Immature natural killer cell (primary cell): ENCODE measurements around the gene LGI4. TPM values are rescaled to one million over a fixed set of nuclear protein-coding genes. Genes with fewer than 3 reads are reported as not detected.

Source experiments
- DNase-seq, 3 donors: peaks; one replicate each; pipeline ENCODE4 v3.0.0; 2022; ENCODE audit warnings: mixed read lengths in 1 of 3
- H3K27ac Mint-ChIP-seq, 6 donors: one replicate each; pipeline ENCODE4 v1.8.0; 2020; ENCODE audit warnings: mixed read lengths in 6 of 6, mild to moderate bottlenecking in 5 of 6, inconsistent platforms in 4 of 6, moderate library complexity in 3 of 6
- H3K27me3 Mint-ChIP-seq, 3 donors: one replicate each; pipeline ENCODE4 v1.8.0; 2020 to 2021; ENCODE audit warnings: low read depth in 3 of 3, mild to moderate bottlenecking in 3 of 3, mixed read lengths in 3 of 3, moderate library complexity in 3 of 3, inconsistent platforms in 1 of 3
- H3K36me3 Mint-ChIP-seq, 3 donors: one replicate each; pipeline ENCODE4 v1.8.0; 2020; ENCODE audit warnings: mixed read lengths in 3 of 3, inconsistent platforms in 2 of 3, mild to moderate bottlenecking in 2 of 3
- H3K4me1 Mint-ChIP-seq, 2 donors: one replicate each; pipeline ENCODE4 v1.8.0; 2020; ENCODE audit warnings: inconsistent platforms in 2 of 2, mild to moderate bottlenecking in 2 of 2, mixed read lengths in 2 of 2, moderate library complexity in 1 of 2
- H3K4me3 Mint-ChIP-seq, 5 donors: one replicate each; pipeline ENCODE4 v1.8.0; 2020; ENCODE audit warnings: mild to moderate bottlenecking in 5 of 5, mixed read lengths in 5 of 5, inconsistent platforms in 3 of 5, moderate library complexity in 3 of 5
- H3K9me3 Mint-ChIP-seq, 6 donors: one replicate each; pipeline ENCODE4 v1.8.0; 2020; ENCODE audit warnings: mild to moderate bottlenecking in 6 of 6, mixed read lengths in 6 of 6, inconsistent platforms in 4 of 6, moderate library complexity in 3 of 6
- polyA plus RNA-seq, 3 donors: library from polyadenylated mRNA; unstranded; fragments of 300-500 nt; fragmentation: Illumina TruSeq; gene quantifications; one replicate each; pipeline ENCODE4 v1.2.3, GENCODE V29; 2021

LGI4 gene
- polyA plus RNA-seq, 3 donors from 2014 or later = not detected

DNA sequence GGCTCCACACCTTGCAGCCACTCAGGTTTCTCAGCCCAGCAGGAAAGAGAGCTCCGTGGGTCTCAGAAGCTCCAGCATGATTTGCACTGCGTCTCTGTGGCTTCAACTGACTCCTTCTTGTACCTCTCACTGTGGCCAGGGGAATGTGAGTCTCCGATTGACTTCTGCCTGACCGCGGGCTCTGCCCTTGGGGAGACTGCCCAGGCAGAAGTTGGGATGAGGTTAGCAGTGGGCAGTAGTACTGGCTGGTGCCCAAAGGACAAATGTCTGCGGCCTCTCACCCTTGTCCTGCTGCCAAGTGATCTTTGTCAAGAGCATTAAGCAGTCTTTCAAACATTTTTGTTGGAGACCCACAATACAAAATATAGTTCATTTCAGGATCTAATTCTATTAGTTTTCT lies 53.7 kb downstream of the LGI4 start:
- Mint-ChIP-seq H3K9me3 (peaks cover 0 to 2% (median 0%) of the 10 kb centered on the region in 6 donors), H3K36me3 (peaks cover 0 to 5% (median 0%) of the 10 kb centered on the region in 3 donors), H3K27me3 (peaks cover 0 to 2% (median 0%) of the 10 kb centered on the region in 3 donors), H3K4me1 (peaks cover 20 to 28% of the 10 kb centered on the region in 2 donors), H3K4me3 (no peak overlapping the region), H3K27ac (no peak overlapping the region)
- DNase-seq = no peak

DNA sequence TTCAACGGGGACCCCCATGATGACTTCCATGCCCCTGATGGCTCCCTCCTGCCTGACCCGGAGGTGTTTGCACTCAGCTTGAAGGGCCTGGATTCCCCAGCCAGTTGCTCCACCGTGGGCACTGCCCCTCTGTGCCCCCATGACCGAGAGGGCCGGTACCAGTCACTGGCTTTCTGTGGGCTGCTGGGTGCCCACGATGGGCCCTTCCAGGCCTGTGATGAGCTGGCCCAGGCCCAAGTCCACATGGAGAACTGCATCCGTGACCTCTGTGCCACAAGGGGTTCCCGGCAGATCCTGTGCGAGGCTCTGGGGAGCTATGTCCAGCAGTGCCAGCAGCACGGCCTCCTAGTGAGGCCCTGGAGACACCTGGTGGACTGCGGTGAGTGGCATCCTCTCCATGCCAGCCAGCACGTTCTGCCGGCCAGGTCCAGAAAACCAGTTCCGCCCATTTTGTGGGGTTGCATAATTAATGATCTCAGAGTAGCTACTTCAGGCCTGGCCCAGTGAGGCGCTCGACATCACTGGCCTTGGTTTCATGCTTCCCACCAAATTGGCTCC lies 54.2 kb downstream of the LGI4 start:
- Mint-ChIP-seq H3K36me3 (peaks cover 0 to 5% (median 0%) of the 10 kb centered on the region in 3 donors), H3K27me3 (peaks cover 0 to 3% (median 0%) of the 10 kb centered on the region in 3 donors), H3K4me1 (peaks cover 15 to 23% of the 10 kb centered on the region in 2 donors), H3K9me3 (peaks cover 0 to 2% (median 0%) of the 10 kb centered on the region in 6 donors), H3K4me3 (no peak overlapping the region), H3K27ac (no peak overlapping the region)
- no peak for DNase-seq

DNA sequence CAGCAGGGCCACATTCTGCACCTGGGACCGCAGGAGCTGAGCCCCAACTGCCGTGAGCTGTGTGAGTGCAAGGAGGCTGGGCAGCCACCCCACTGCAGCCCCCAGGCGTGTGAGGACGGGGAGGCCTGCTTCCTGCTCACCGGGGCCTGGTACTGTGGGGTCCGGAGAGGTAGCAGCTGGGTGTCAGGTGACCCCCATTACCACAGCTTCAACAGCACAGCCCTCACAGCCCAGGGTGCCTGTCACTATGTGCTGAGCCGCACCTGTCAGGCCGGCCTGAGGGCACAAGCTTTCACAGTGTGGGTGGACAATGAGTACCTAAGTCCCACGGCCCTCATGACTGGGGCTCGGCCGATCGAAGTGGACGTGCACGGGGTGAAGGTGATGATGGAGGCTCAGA lies 55.0 kb downstream of the LGI4 start:
- H3K27me3 Mint-ChIP-seq = peaks cover 0 to 6% (median 0%) of the 10 kb centered on the region in 3 donors
- H3K27ac Mint-ChIP-seq = no peak overlapping the region
- H3K9me3 Mint-ChIP-seq = peaks cover 0 to 2% (median 0%) of the 10 kb centered on the region in 6 donors
- peaks cover 0 to 5% (median 0%) of the 10 kb centered on the region in 3 donors for H3K36me3 Mint-ChIP-seq
- H3K4me3 Mint-ChIP-seq = no peak overlapping the region
- no peak for DNase-seq
- peaks cover 9 to 18% of the 10 kb centered on the region in 2 donors for H3K4me1 Mint-ChIP-seq

DNA sequence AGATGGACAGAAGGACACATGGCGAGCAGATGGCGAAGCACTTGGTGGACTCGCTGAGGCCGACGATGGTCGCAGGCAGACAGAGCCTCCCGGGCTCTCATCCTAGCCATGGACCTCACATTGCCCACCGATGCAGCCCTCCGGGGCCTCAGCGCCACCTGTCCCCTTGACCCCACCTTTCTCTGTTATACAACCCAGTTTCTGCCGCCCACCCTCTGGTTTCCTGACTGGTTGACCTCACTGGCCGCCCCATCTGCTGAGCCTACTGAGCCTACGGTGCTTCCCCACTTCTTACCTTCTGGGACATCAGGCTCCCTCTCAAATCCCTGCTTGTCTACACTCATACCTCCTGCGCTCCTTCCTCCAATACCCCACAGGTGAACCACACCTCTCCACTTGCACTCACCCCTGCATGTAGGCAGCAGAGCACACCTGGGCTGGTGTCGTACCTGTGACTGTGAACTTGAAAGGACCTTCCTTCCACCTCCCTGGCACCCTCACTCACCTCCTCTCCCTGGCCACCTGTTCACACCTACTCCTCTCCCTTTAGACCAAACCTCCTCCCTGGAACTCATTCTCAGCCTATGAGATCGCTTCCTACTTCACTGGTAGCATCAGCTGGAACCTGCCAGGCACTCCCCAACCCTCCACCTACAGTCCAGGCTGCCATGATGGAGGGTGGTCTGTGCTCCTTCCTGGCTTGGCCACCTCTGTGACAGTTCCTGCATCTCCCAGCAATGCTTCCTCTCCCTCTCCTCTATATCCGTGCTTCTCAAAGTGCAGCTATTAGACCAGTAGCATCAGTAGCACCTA lies 57.2 kb downstream of the LGI4 start:
- H3K4me1 Mint-ChIP-seq = peaks cover 8 to 18% of the 10 kb centered on the region in 2 donors
- H3K4me3 Mint-ChIP-seq = peak overlapping the region in 1 of 5 donors; percentile 34
- peaks cover 0 to 6% (median 0%) of the 10 kb centered on the region in 3 donors for H3K27me3 Mint-ChIP-seq
- H3K27ac Mint-ChIP-seq = peak overlapping the region in 1 of 6 donors; percentile 42
- no peak for DNase-seq
- H3K36me3 Mint-ChIP-seq = peaks cover 0 to 5% (median 0%) of the 10 kb centered on the region in 3 donors
- H3K9me3 Mint-ChIP-seq = peaks cover 0 to 2% (median 0%) of the 10 kb centered on the region in 6 donors

DNA sequence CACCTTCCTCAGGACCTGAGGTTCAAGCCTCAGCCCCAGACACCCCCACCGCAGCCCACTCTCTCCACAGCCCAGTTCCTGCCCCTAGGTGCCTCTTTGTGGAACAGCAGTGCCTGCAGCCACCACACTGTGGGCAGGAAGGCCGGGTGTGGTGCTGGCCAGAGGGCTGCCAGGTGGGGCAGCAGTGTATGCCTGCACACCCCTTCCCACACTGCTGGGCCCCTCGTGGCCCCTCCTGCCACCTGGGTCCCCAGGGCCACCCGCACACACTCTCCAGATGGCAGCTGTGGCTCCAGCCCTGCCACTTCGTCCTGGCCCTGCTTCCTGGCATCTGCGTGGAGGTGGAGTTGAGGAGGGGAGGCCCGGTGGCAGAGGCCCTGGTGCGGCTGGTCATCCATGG lies 58.2 kb downstream of the LGI4 start:
- H3K27ac Mint-ChIP-seq = no peak overlapping the region
- peaks cover 0 to 2% (median 0%) of the 10 kb centered on the region in 6 donors for H3K9me3 Mint-ChIP-seq
- peak overlapping the region in 1 of 5 donors; percentile 18 for H3K4me3 Mint-ChIP-seq
- H3K27me3 Mint-ChIP-seq = peaks cover 0 to 6% (median 0%) of the 10 kb centered on the region in 3 donors
- DNase-seq = peak; percentile 37 to 46 (median 39)
- peaks cover 0 to 5% (median 0%) of the 10 kb centered on the region in 3 donors for H3K36me3 Mint-ChIP-seq
- H3K4me1 Mint-ChIP-seq = peaks cover 8 to 18% of the 10 kb centered on the region in 2 donors

DNA sequence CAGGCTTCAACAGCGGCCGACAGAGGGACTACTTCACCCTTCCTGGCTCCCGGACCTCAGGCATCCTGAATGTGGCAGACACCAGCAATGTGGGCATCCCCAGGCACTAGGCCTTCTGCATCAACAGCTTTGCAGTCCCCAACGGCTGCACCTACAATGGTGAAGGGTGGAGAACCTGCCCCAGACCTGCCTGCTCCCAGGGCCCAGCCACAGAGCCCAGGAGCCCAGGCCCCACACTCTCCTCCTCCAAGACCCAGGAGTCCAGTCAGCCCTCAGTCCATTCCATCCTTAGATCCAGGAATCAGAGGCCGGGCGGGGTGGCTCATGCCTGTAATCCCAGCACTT lies 58.9 kb downstream of the LGI4 start:
- H3K36me3 Mint-ChIP-seq = peaks cover 0 to 5% (median 0%) of the 10 kb centered on the region in 3 donors
- H3K4me3 Mint-ChIP-seq = no peak overlapping the region
- peaks cover 8 to 18% of the 10 kb centered on the region in 2 donors for H3K4me1 Mint-ChIP-seq
- no peak overlapping the region for H3K27ac Mint-ChIP-seq
- peaks cover 0 to 6% (median 0%) of the 10 kb centered on the region in 3 donors for H3K27me3 Mint-ChIP-seq
- no peak for DNase-seq
- peaks cover 0 to 2% (median 0%) of the 10 kb centered on the region in 6 donors for H3K9me3 Mint-ChIP-seq

DNA sequence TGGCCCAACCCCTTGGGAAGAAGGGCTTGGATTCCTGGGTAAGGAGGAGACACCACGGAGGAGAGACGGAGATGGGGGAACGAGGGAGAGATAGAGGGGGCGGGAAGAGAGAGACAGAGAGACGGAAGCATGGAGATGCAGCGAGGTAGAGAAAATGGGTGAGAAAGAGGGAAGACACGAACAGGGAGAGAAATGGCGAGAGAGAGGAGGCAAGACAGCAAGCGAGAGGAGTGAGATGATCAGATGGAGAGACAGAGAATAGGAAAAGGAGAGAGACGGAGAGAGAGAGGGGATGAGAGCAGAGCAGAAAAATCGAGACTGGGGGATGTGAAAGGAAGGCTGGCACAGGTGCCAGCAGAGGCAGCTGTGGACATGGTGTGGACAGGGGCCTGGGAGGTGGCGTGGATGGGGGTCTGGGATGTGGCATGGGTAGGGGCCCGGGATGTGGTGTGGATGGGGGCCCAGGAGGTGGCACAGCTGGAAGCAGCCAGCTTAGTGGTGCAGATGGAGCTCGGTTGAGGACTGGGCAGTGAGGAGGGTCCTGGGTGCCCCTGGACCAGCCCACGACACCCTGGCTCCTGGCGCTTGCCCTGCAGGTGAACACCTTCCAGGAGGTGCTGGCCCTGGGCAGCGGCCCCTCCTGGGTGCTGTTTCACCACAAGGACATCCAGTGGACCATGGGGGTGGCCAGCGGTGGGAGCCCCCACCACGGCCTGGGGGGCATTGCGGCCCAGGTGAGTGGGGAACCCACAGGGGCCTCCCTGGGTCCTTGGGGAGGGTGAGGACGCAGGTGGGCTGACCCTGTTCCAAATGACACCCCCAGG lies 59.4 kb downstream of the LGI4 start:
- Mint-ChIP-seq H3K4me1 (peaks cover 8 to 18% of the 10 kb centered on the region in 2 donors), H3K27ac (no peak overlapping the region), H3K36me3 (peaks cover 0 to 5% (median 0%) of the 10 kb centered on the region in 3 donors), H3K4me3 (no peak overlapping the region), H3K27me3 (peaks cover 0 to 4% (median 0%) of the 10 kb centered on the region in 3 donors), H3K9me3 (peaks cover 0 to 5% (median 3%) of the 10 kb centered on the region in 6 donors)
- DNase-seq = no peak

Other genes with a start within 250 kb of the LGI4 start
- gene ZNF30, start 208.2 kb downstream of the LGI4 start, polyA plus RNA-seq = 1 to 10 TPM; 3.7 to 6.2 (median 4.7) TPM
- gene ZNF792, start 170.8 kb downstream of the LGI4 start, polyA plus RNA-seq = 10 to 100 TPM in 2 of 3 donors, 1 to 10 TPM in 1; 8.4 to 17.2 (median 10.6) TPM
- 10 to 100 TPM in 1 of 3 donors, 1 to 10 TPM in 2; 6.7 to 19.1 (median 7.8) TPM for gene GRAMD1A, start 134.7 kb downstream of the LGI4 start, polyA plus RNA-seq
- under 1 TPM; 0.27 to 0.83 (median 0.58) TPM for gene SCN1B, start 104.6 kb downstream of the LGI4 start, polyA plus RNA-seq
- not detected for gene HPN, start 93.3 kb downstream of the LGI4 start, polyA plus RNA-seq
- gene FXYD3, start 19.2 kb downstream of the LGI4 start, polyA plus RNA-seq = not detected
- under 1 TPM in 2 of 3 donors, not detected in 1; 0.53 to 0.83 TPM for gene FXYD1, start 3.8 kb upstream of the LGI4 start, polyA plus RNA-seq
- 1 to 10 TPM; 2.1 to 4.1 (median 2.5) TPM for gene FXYD7, start 8.2 kb upstream of the LGI4 start, polyA plus RNA-seq
- gene FXYD5, start 19.7 kb upstream of the LGI4 start, polyA plus RNA-seq = 100 to 1,000 TPM; 262 to 427 (median 346) TPM
- not detected for gene FAM187B, start 93.7 kb upstream of the LGI4 start, polyA plus RNA-seq
- 10 to 100 TPM in 2 of 3 donors, 1 to 10 TPM in 1; 5.3 to 14.2 (median 11.8) TPM for gene LSR, start 113.9 kb upstream of the LGI4 start, polyA plus RNA-seq
- 10 to 100 TPM in 1 of 3 donors, 1 to 10 TPM in 1, under 1 TPM in 1; 0.29 to 10.4 (median 7.6) TPM for gene USF2, start 133.9 kb upstream of the LGI4 start, polyA plus RNA-seq
- gene HAMP, start 147.5 kb upstream of the LGI4 start, polyA plus RNA-seq = 1 to 10 TPM in 1 of 3 donors, not detected in 2; 1.1 TPM
- gene MAG, start 157.1 kb upstream of the LGI4 start, polyA plus RNA-seq = not detected
- 1 to 10 TPM in 1 of 3 donors, under 1 TPM in 1, not detected in 1; 0.93 to 2.2 TPM for gene CD22, start 194.1 kb upstream of the LGI4 start, polyA plus RNA-seq
- gene FFAR1, start 212.8 kb upstream of the LGI4 start, polyA plus RNA-seq = not detected
- gene FFAR3, start 223.4 kb upstream of the LGI4 start, polyA plus RNA-seq = not detected
- not detected for gene GPR42, start 236.0 kb upstream of the LGI4 start, polyA plus RNA-seq